ENCODE results near the gene P2RX6.

GRCh38 chr22:21009638-21010425 lies 5.1 kb upstream of the P2RX6 start:
- no peak for TF ChIP-seq CTCF (IDR thresholded peaks at IDR 0.05)
- no peak for TF ChIP-seq POLR2A (IDR thresholded peaks at IDR 0.05)

Measured in right lobe of liver (tissue), 4 donors.